ENCODE measurements around the gene BICDL2.
"Not testable (repeated sequence)": the region's sequence is repeated elsewhere in the genome, so short reads cannot be mapped to it uniquely, and the experiment has no call there.

BICDL2 gene, protein sequence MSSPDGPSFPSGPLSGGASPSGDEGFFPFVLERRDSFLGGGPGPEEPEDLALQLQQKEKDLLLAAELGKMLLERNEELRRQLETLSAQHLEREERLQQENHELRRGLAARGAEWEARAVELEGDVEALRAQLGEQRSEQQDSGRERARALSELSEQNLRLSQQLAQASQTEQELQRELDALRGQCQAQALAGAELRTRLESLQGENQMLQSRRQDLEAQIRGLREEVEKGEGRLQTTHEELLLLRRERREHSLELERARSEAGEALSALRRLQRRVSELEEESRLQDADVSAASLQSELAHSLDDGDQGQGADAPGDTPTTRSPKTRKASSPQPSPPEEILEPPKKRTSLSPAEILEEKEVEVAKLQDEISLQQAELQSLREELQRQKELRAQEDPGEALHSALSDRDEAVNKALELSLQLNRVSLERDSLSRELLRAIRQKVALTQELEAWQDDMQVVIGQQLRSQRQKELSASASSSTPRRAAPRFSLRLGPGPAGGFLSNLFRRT

DNA sequence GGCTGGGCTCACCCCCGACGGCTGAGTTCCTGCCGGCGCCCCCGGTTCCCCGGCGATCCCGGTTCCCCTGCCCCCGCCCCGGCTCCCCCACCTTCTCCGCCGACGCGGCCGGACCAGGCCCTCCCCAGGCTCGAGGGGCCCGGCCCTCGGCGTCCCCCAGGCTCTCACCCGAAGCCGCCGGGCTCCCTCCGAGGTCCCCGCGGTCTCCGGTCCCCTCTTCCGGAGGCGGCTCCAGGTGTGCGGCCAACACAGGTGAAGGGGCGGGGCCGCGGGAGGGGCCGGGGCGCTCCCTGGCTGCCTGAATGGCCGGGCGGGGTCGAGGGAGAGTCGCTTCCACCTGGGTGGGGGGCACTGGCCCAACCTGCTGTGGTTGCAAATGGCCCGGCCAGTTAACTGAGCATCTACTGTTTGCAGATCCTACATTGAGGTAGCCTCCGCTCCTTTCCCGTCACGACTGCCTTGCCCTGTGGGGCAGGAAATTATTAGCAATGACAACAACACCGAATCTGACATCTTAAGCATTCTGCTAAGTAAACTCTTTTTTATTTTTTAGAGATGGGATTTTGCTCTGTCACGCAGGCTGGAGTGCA lies at the start of gene BICDL2:
Gene BICDL2 (minus strand): TSS at position 219 of the 590 bp plus-strand sequence. CDS start 1,448 bp downstream, outside the sequence.
- no peak for DNase-seq (ENCODE audit: low spot score)

DNA sequence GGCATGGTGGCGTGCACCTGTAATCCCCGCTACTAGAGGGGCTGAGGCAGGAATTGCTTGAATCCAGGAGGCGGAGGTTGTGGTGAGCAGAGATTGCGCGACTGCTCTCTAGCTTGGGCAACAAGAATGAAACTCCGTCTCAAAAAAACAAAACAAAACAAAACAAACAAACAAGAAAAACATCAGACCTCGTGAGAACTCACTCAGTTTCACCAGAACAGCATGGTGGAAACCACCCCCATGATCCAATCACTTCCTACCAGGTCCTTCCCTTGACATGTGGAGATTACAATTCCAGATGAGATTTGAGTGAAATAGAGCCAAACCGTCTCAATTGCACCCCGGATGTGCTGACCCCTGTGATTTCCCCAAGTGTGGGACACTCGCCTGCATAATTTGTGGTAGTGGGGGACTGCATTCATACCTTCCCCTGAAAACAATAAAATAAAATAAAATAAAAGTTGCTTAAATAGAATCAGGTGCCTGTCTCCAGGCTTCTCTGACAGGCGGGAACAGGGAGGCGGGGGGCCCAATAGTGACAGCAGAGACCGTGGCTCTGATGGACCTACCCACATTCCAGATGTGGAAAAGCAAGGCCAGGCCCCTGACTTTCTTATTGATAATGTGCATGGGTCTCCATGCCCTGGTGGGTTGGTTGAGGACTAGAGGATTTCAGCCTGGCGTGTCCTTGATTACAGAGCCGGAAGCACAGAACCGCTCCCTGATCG lies 49.3 kb upstream of the BICDL2 start:
- DNase-seq (ENCODE audit: low spot score): no peak

DNA sequence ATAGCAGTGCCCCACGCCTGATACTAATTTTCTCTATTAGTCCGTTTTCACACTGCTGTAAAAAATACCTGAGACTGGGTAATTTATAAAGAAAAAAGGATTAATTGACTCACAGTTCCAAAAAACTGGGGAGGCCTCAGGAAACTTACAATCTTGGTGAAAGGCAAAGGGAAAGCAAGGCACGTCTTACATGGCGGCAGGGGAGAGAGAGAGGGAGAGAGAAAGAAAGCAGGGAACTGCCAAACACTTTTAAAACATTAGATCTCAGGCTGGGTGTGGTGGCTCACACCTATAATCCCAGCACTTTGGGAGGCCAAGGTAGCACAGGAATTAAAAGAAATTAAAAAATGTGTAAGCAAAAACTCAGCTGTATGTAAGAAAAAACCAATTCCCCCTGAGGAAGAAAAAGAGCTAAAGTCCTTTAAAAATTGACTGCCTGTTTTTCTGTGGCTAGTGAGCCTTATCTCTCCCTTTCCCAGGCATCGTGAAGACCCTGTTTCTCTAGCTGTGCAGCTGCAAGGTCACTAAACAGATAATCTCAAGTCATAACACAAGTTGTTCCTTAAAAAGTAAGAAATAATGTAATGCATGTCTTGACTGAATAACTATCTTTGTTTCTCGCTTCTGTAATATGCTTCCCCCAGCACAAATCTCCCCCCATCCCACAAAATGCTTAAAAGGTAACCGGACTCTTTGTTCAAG lies 48.4 kb upstream of the BICDL2 start:
- DNase-seq (ENCODE audit: low spot score): no peak

DNA sequence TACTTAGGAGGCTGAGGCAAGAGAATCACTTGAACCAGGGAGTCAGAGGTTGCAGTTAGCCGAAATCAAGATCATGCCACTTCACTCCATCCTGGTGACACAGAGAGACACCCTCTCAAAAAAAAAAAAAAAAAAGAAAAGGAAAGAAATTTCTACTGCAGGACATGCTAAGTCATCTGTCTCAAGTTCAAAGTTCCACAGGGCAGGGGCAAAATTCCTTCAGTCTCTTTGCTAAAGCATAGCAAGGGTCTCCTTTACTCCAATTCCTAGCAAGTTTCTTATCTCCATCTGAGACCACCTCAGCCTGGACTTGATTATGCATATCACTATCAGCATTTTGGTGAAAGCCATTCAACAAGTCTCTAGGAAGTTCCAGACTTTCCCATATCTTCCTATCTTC lies 47.7 kb upstream of the BICDL2 start:
- DNase-seq (ENCODE audit: low spot score): no peak

DNA sequence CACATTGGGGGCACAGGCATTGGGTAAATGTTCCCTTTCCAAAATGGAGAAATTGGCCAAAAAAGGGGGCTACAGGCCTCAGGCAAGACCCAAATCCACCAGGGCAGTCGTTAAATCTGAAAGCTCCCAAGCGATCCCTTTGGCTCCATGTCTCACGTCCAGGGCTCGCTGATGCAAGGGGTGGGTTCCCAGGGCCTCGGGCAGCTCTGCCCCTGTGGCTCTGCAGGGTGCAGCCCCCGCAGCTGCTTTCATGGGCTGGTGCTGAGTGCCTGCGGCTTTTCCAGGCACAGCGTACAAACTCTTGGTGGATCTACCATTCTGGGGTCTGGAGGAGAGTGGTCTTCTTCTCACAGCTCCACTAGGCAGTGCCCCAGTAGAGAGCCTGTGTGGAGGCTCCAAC lies 46.7 kb upstream of the BICDL2 start:
- DNase-seq (ENCODE audit: low spot score): not testable (repeated sequence)

DNA sequence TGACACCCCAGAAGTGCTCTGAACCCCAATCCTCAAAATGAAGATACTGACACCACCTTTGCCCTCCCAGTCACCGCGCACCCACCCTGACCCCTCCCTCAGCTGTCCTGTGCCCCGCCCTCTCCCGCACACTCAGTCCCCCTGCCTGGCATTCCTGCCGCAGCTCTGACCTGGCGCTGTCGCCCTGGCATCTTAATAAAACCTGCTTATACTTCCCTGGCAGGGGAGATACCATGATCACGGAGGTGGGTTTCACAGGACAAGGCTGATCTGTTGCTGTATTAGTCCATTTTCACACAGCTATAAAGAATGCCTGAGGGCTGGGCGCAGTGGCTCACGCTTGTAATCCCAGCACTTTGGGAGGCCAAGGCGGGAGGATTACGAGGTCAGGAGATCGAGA lies 45.2 kb upstream of the BICDL2 start:
- not testable (repeated sequence) for DNase-seq (ENCODE audit: low spot score)

DNA sequence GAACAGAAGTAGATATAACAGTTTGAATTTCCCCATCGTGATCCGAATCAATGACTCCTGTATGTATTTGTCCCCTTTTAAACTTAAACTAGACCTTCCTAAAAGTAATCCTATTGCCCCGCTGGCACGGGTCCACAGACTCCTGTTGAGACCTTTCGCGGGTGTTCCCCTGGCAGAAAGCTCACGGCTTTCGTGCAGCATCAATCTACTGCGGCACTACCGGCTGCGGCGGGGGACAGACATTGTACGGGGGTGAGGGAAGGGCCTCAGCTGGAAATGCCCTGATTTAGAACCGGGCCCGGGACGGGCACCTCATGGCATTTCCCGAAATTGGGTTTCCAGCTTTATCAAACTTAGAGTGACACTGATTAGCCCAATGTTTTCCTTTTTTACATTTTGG lies 43.3 kb upstream of the BICDL2 start:
- no peak for DNase-seq (ENCODE audit: low spot score)

DNA sequence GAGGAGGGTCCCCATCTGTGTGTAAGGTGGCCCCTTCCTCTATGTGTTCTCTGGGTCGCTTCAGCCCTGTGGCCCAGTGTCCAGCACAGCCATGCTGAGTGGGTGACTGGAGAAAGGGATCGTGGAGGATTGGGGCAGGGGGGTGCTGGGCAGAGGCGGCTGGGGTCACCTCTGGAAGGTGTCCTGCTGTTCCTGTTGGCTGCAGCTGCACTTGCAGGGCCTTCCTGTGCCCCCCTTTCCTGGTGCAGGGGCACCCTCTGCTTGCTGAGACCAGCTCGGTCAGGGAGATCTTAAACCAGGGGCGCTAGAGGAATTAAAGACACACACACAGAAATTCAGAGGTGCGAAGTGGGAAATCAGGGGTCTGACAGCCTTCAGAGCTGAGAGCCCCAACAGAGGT lies 39.8 kb upstream of the BICDL2 start:
- no peak for DNase-seq (ENCODE audit: low spot score)

DNA sequence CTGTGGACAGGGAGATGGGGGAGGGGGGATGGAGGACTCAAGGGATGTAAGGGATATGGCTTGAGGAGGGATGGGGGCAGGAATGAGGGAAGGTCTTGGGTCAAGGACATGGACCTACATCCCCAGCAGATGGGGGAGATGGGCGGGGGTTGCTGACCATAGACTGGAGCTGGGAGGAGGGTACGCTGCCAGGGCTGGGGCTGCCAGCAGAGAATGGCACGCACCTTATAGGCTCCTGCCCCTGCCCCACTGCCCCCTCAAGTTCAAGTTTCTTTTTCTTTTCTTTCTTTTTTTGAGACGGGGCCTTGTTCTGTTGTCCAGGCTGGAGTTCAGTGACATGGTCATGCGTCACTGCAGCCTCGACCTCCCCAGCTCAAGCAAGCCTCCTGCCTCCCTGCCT lies 39.2 kb upstream of the BICDL2 start:
- not testable (repeated sequence) for DNase-seq (ENCODE audit: low spot score)

DNA sequence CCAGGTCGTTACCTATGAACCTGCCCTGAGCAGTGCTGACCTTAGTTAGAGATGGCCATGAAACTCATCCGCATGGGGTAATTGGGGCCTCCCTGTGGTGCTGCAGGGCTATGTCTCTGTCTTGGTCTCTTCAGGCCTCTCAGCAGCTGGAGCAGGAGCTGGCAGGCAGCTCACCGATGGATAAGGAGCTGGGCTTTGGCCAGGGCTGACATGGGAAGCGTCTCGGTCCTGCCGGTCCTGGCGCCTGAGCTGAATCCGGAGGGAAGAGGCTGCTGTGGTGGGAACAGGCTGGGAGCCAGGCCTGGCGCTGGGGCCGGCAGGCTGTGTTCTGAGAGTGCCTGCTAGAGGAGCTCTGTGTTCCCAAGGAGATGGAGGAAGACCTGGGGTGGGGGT lies 38.8 kb upstream of the BICDL2 start:
- no peak for DNase-seq (ENCODE audit: low spot score)

DNA sequence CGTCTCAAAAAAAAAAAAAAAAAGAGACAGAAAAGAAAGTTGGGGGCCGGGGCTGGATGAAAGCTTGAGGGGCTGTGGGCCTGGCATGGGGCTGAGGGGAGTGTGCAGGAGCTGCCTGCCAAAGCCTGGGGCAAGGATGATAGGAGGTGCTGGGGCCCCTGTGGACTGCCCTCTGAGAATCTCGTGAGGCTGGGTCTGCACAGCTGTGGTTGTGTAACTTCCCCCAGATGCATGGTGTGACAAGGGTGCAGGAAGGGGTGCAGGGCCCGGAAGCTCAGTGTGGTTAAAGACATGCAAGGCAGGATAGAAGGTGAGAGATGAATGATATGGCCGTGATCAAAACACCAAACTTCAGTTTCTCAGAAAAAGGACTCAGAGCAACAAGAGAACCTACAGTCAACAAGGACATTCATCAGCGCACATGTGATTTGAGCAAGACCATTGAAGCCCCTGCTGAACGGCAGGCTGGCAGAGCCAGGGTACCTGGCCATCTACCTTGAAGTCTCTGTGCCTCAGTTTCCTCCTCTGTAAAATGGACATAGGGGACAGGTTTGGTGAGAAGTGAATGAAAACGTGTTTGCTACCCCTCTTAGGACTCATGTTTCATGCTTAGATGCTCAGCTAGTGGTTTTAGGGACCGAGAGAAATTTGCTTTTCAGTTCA lies 38.2 kb upstream of the BICDL2 start:
- DNase-seq (ENCODE audit: low spot score): no peak

DNA sequence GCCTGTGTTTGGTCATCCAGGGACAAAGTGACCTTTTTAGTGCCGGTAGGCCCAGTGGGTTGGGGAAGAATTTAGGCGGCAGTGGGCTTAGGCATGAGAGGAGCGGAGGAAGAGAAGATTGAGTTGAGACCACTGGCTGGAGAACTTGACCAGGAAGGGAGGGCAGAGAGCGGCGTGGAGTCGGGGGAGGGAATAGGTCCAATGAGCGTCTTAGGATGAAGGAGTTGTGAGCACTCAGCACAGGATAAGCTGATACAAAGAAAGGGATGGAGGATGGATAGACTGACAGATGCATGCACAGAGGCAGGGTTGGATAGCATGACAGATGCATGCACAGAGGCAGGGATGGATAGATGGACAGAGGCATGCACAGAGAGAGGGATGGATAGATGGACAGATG lies 36.7 kb upstream of the BICDL2 start:
- DNase-seq (ENCODE audit: low spot score): no peak

DNA sequence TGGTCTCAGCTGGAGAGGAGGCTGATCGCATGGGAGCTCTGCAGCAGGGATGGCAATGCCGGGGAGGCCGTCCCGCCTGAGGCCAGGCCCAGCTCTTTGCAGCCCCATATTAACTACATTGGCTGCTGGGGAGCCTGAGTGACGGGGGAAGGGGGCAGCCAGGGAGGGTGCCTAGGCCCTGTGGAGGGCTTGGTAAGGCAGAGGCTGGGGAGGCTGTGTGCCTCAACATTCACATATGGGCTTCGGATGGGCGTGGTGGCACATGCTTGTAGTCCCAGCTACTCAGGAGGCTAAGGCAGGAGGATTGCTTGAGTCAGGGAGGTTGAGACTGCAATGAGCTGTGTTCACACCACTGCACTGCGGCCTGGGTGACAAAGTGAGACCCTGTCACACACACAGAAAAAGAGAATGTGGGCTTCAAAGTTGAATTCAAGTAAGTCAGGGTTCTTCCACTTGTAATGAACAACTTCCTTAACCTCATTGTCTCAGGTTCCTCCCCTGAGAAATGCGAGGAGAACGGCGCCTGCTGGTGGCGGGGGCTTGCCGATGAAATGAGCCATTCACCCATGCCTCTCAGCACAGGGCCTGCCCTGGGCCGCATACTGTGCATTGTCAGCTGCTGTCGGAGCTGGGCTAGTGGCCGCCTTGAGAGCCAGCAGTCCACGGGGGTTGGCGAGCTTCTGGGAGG lies 36.0 kb upstream of the BICDL2 start:
- not testable (repeated sequence) for DNase-seq (ENCODE audit: low spot score)

DNA sequence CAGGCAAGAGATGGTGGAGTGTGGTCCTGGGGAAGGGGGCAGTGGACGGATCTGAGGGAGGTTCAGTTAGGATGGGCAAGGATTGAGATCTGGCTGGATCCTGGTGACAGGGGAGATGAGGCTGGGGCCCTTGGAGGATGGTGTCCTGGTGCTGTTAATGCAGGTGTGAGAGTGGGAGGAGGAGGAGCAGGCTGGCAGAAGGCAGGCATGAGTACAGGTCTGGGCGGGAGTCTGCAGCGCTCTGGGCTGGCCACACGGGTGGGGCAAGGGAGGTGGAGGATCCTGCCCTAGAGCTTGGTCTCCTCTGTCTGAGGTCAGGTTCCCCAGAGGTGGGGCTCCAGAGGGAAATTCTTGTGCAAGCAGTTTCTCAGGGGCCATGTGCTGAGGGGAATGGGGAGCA lies 35.4 kb upstream of the BICDL2 start:
- DNase-seq (ENCODE audit: low spot score): not testable (repeated sequence)

DNA sequence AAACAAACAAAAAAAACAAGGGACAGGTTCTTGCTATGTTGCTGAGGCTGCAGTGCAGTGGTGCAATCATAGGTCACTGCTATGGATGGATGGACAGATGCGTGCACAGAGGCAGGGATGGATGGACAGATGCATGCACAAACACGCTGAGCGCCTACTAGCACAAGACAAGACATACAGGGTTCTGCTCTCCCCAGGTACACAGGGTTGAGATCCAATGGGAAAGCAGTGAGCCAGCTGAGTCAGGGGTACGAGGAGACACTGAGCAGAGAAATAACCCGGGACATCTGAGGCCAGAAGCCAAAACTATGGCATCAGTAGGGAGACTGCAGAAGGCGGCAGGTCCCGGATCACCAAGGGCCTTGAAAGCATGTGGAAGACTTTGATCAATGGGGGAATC lies 34.9 kb upstream of the BICDL2 start:
- DNase-seq (ENCODE audit: low spot score): no peak

DNA sequence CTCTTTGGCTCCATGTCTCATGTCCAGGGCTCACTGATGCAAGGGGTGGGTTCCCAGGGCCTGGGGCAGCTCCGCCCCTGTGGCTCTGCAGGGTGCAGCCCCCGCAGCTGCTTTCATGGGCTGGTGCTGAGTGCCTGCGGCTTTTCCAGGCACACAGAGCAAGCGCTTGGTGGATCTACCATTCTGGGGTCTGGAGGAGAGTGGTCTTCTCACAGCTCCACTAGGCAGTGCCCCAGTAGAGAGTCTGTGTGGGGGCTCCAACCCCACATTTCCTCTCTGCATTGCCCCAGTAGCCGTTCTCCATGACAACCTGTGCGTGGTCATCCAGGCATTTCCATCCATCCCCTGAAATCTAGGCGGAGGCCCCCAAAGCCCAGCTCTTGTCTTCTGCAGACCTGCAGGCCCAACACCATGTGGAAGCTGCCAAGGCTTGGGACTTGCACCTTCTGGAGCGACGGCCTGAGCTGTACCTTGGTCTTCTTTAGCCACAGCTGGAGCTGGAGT lies 33.9 kb upstream of the BICDL2 start:
- no peak for DNase-seq (ENCODE audit: low spot score)

DNA sequence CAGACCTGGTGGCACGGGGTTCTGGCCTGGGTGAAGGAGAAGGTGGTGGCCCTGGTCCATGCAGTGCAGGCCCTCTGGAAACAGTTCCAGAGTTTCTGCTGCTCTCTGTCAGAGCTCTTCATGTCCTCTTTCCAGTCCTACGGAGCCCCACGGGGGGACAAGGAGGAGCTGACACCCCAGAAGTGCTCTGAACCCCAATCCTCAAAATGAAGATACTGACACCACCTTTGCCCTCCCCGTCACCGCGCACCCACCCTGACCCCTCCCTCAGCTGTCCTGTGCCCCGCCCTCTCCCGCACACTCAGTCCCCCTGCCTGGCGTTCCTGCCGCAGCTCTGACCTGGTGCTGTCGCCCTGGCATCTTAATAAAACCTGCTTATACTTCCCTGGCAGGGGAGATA lies 32.4 kb upstream of the BICDL2 start:
- not testable (repeated sequence) for DNase-seq (ENCODE audit: low spot score)

DNA sequence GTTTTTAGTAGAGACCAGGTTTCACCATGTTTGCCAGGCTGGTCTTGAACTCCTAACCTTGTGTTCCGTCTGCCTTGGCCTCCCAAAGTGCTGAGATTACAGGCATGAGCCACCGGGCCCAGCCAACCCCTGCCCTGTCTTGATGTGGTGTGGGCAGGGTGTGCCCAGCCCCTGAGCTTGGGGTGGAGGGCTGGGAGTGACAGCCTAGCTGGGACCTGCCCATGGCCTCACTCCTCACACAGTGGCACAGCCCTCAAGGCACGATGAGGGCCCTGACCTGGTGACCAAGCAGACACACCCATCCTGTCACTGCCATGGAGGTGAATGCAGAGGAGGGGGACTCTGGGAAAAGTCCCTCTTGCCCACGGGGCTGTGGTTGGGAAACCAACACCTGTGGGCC lies 31.7 kb upstream of the BICDL2 start:
- no peak for DNase-seq (ENCODE audit: low spot score)

DNA sequence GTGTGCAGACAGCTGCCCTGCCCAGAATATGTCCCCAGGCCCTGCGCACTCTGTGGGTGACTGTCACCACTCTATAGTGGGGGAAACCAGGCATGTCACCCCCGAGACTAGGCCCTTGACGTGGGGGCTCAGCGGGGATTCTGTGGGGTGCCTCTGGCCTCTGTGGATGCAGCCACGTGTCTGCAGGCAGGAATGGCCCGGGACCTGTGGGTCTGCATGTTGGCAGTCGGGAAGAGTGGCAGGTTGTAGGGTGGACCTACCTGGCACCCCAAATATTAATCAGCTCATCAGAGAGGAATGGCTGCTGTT lies 29.6 kb upstream of the BICDL2 start:
- no peak for DNase-seq (ENCODE audit: low spot score)

DNA sequence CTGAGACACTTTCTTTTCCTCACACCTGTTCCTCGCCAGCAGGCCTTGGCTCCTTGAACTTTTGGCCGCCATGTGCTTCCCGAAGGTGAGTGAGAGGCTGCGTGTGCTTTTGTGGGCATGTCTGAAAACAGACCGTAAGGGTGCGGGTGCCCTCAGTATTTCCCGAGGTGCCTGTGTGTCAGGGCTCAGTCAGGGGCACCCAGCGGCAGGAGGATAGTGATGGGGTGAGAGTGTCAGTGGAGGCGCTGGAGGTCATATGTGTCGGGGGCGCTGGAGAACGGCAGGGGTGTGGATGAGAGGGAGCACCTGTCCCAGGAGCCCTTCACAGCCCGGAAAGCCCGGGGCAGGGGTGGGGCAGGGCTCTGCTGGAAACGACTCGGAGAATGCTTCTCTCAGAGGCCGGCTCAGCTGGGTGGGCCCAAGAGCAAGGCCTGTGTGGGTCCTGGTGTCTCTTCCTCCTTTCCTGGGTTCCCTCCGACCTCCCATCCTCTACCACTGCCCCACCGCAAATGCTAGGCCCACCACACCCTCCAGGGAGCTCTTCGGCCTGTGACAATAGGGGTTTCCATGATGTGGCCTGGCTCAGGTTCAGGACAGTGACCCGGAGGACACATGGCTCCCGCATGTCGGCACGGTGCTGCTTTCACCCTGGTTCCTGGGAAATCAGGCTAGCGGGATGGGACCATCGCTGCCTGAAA lies 29.1 kb upstream of the BICDL2 start:
- no peak for DNase-seq (ENCODE audit: low spot score)
